SK-N-SH treated with all-trans-retinoic acid at 6 μM for 48 hours (cell line): ENCODE measurements around the gene CCDC178.

Experiments used
- ATAC-seq: fragments of 200-7000 bp; cut with Tn5 transposase; 3 replicates; pipeline ENCODE4 v1.9.1; 2020; ENCODE audit warnings: mild to moderate bottlenecking, moderate library complexity
- ARNTL ChIP-seq: fragments of 450-650 bp; formaldehyde crosslinking; IDR thresholded peaks from 2 replicates; pipeline ENCODE4 v1.5.0; 2020; ENCODE audit warnings: low read depth, mild to moderate bottlenecking, moderate library complexity, borderline replicate concordance
- BACH2 ChIP-seq: fragments of 250-450 bp; sonication (Bioruptor Pico); IDR thresholded peaks from 2 replicates; pipeline ENCODE4 v1.9.0; 2021; ENCODE audit warnings: mild to moderate bottlenecking, borderline replicate concordance
- ESRRG ChIP-seq: fragments of 250-450 bp; sonication (Bioruptor Pico); IDR thresholded peaks from 2 replicates; pipeline ENCODE4 v1.6.1; 2021; ENCODE audit warnings: mild to moderate bottlenecking
- GLIS3 ChIP-seq: fragments of 250-450 bp; sonication (Bioruptor Pico); IDR thresholded peaks from 2 replicates; pipeline ENCODE4 v1.5.0; 2020; ENCODE audit warnings: mild to moderate bottlenecking, moderate library complexity
- OSR1 ChIP-seq: fragments of 250-450 bp; sonication (Bioruptor Pico); IDR thresholded peaks from 2 replicates; pipeline ENCODE4 v1.8.0; 2022; ENCODE audit warnings: moderate library complexity, mild to moderate bottlenecking, inconsistent platforms
- PPARA ChIP-seq: fragments of 250-450 bp; sonication (Bioruptor Pico); IDR thresholded peaks from 2 replicates; pipeline ENCODE4 v1.5.0; 2020; ENCODE audit warnings: mild to moderate bottlenecking, borderline replicate concordance
- SNAI2 ChIP-seq: fragments of 250-450 bp; sonication (Bioruptor Pico); IDR thresholded peaks from 2 replicates; pipeline ENCODE4 v1.5.0; 2020; ENCODE audit warnings: mild to moderate bottlenecking, moderate library complexity
- TCF4 ChIP-seq: fragments of 250-450 bp; sonication (Bioruptor Pico); IDR thresholded peaks from 2 replicates; pipeline ENCODE4 v1.8.0; 2021; ENCODE audit warnings: mild to moderate bottlenecking, moderate library complexity, borderline replicate concordance
- TOX ChIP-seq: fragments of 250-450 bp; sonication (Bioruptor Pico); IDR thresholded peaks from 2 replicates; pipeline ENCODE4 v1.8.0; 2021; ENCODE audit warnings: mild to moderate bottlenecking, moderate library complexity, borderline replicate concordance
- ZC3H10 ChIP-seq: fragments of 250-450 bp; sonication (Bioruptor Pico); IDR thresholded peaks from 2 replicates; pipeline ENCODE4 v1.5.1; 2021; ENCODE audit warnings: mild to moderate bottlenecking, moderate library complexity
- ZFP3 ChIP-seq: fragments of 250-450 bp; sonication (Bioruptor Pico); IDR thresholded peaks from 2 replicates; pipeline ENCODE4 v1.5.0; 2020; ENCODE audit warnings: mild to moderate bottlenecking, moderate library complexity
- ZFP30 ChIP-seq: fragments of 450-650 bp; formaldehyde crosslinking; IDR thresholded peaks from 2 replicates; pipeline ENCODE4 v1.5.0; 2022; ENCODE audit warnings: mild to moderate bottlenecking, moderate library complexity
- ZNF565 ChIP-seq: fragments of 450-650 bp; formaldehyde crosslinking; conservative IDR thresholded peaks from 2 replicates; pipeline ENCODE4 v1.5.0; 2020; ENCODE audit warnings: low read depth, mild to moderate bottlenecking, moderate library complexity
- ZNF70 ChIP-seq: fragments of 450-650 bp; formaldehyde crosslinking; IDR thresholded peaks from 2 replicates; pipeline ENCODE4 v1.5.0; 2020; ENCODE audit warnings: mild to moderate bottlenecking, moderate library complexity
- ZNF8 ChIP-seq: fragments of 450-650 bp; formaldehyde crosslinking; IDR thresholded peaks from 2 replicates; pipeline ENCODE4 v1.5.0; 2020; ENCODE audit warnings: mild to moderate bottlenecking, moderate library complexity
- TF ChIP-seq, protein P1 (sequence below): fragments of 250-450 bp; sonication (Bioruptor Pico); IDR thresholded peaks from 2 replicates; pipeline ENCODE4 v1.5.1; 2021; ENCODE audit warnings: mild to moderate bottlenecking, moderate library complexity
- TF ChIP-seq, protein P2 (sequence below): fragments of 250-450 bp; sonication (Bioruptor Pico); IDR thresholded peaks from 2 replicates; pipeline ENCODE4 v1.8.0; 2021; ENCODE audit warnings: low read depth, mild to moderate bottlenecking, moderate library complexity, borderline replicate concordance
- TF ChIP-seq, protein P3 (sequence below): fragments of 250-450 bp; sonication (Bioruptor Pico); IDR thresholded peaks from 2 replicates; pipeline ENCODE4 v1.5.1; 2020; ENCODE audit warnings: low read depth, mild to moderate bottlenecking, moderate library complexity

Gene CCDC178

DNA sequence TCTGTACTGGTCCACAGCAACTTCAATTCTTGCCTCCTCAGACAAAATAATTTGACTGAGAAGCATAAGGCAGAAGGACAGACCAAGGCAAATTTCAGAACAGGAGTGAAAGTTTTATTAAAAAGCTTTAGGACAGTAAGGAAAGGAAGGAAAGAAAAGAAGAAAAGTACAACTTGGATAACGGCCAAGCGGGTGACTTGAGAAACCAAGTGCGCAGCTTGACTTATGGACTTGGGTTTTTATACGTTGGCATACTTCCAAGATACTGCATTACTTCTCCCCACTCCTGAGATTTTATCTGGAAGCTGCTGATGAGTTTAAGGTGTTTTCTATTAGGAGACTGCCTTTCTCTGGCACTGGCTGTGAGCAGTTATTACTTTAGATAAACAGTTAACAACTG is 64.7 kb downstream of the CCDC178 start (continued):
- TF ChIP-seq, protein P1, sequence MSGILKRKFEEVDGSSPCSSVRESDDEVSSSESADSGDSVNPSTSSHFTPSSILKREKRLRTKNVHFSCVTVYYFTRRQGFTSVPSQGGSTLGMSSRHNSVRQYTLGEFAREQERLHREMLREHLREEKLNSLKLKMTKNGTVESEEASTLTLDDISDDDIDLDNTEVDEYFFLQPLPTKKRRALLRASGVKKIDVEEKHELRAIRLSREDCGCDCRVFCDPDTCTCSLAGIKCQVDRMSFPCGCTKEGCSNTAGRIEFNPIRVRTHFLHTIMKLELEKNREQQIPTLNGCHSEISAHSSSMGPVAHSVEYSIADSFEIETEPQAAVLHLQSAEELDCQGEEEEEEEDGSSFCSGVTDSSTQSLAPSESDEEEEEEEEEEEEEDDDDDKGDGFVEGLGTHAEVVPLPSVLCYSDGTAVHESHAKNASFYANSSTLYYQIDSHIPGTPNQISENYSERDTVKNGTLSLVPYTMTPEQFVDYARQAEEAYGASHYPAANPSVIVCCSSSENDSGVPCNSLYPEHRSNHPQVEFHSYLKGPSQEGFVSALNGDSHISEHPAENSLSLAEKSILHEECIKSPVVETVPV (CRISPR knock-in tag) = no peak
- TF ChIP-seq TOX (CRISPR knock-in tag) = no peak
- TF ChIP-seq TCF4 = no peak
- no peak for TF ChIP-seq PPARA (CRISPR knock-in tag)

DNA sequence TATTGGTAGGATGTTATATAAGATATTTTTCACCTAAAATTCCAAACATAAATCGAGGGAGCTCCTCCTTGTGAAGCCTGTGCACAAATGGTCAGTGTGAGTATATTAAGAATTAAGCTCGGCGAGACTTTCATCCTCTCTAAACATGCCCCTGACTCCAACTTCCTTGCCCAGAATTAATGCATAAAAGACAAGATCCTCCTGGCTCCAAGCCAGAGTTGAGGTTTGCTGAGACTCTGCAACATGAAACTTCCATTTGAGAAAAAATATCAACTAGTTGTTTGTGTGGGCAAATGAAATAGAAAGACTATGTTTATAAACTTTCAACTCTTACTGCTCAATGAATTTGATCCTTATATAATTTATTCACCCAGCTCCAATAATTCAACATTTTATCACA is 68.1 kb downstream of the CCDC178 start:
- TF ChIP-seq SNAI2 (CRISPR knock-in tag) (no peak), ZNF8 (CRISPR knock-in tag) (no peak), ARNTL (CRISPR knock-in tag) (no peak), BACH2 (CRISPR knock-in tag) (no peak), ZNF70 (CRISPR knock-in tag) (no peak), ZFP30 (CRISPR knock-in tag) (no peak), TCF4 (no peak), ESRRG (CRISPR knock-in tag) (no peak)
- TF ChIP-seq, protein P1 (CRISPR knock-in tag) = no peak
- no peak for ATAC-seq

DNA sequence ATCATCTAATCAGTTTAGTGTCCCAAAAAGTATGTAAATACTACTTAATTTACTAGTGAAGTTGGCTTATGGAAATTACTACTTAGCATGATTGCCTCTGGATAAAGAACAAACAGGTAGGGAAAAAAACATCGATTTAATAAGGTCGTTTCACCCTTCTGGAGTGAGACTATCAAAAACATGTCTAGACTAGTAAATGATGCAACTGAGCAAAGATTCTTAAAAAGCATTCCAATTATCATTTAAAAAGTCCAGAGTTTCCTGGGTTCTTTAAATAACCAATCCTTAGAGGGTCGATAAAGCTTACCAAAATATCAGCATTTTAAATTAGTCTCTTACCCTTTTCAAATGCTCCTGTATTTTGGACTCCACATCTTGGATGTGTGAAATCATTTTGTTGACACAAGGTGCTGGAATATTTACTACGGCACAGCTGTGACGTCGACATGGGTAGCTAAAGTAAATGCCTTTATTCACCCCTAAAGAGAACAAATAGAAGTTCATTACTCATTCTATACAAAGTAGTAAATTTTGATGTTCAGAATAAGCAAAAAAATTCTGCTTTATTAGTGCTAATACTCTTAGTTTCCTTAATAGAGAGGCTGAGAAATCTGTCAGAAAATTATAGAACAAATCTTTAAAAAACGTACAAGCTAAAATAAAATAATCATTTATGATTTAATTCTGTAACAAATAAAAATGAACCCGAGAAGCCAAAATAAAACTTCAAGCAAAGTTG is 70.6 kb downstream of the CCDC178 start:
- TF ChIP-seq SNAI2 (CRISPR knock-in tag) (no peak), PPARA (CRISPR knock-in tag) (no peak), ZNF565 (no peak), ARNTL (CRISPR knock-in tag) (no peak), OSR1 (CRISPR knock-in tag) (no peak), ZNF8 (CRISPR knock-in tag) (no peak), BACH2 (CRISPR knock-in tag) (no peak), ZFP3 (no peak), GLIS3 (no peak)
- TF ChIP-seq, protein P2, sequence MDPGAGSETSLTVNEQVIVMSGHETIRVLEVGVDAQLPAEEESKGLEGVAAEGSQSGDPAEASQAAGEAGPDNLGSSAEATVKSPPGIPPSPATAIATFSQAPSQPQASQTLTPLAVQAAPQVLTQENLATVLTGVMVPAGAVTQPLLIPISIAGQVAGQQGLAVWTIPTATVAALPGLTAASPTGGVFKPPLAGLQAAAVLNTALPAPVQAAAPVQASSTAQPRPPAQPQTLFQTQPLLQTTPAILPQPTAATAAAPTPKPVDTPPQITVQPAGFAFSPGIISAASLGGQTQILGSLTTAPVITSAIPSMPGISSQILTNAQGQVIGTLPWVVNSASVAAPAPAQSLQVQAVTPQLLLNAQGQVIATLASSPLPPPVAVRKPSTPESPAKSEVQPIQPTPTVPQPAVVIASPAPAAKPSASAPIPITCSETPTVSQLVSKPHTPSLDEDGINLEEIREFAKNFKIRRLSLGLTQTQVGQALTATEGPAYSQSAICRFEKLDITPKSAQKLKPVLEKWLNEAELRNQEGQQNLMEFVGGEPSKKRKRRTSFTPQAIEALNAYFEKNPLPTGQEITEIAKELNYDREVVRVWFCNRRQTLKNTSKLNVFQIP (CRISPR knock-in tag) = no peak
- ATAC-seq = no peak

DNA sequence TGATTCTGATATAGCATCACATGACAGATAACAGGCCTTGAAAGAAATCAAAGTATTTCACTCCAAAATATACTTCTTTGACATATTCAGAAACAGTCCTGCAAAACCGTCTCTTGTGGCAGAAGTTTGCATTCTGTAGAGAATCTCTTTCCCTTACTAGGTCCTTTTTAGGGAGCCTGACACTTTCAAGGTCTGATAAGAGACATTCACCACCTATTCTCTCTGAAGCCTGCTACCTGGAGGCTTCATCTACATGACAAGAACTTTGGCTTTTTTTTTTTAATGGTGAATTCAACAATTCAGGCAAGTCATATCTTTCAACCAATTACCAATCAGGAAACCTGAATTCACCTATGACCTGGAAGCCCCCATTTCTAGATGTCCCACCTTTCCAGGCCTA is 83.8 kb downstream of the CCDC178 start:
- ATAC-seq = no peak
- TF ChIP-seq PPARA (CRISPR knock-in tag) = no peak
- TF ChIP-seq BACH2 (CRISPR knock-in tag) = no peak
- TF ChIP-seq, protein P3, sequence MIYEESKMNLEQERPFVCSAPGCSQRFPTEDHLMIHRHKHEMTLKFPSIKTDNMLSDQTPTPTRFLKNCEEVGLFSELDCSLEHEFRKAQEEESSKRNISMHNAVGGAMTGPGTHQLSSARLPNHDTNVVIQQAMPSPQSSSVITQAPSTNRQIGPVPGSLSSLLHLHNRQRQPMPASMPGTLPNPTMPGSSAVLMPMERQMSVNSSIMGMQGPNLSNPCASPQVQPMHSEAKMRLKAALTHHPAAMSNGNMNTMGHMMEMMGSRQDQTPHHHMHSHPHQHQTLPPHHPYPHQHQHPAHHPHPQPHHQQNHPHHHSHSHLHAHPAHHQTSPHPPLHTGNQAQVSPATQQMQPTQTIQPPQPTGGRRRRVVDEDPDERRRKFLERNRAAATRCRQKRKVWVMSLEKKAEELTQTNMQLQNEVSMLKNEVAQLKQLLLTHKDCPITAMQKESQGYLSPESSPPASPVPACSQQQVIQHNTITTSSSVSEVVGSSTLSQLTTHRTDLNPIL (CRISPR knock-in tag) = no peak
- no peak for TF ChIP-seq TOX (CRISPR knock-in tag)
- no peak for TF ChIP-seq ZFP30 (CRISPR knock-in tag)
- no peak for TF ChIP-seq ZFP3
- TF ChIP-seq ARNTL (CRISPR knock-in tag) = no peak
- TF ChIP-seq, protein P2 (CRISPR knock-in tag) = no peak
- no peak for TF ChIP-seq ZC3H10
